Adrenal gland (tissue), 12 donors: ENCODE results near the gene NCK2. TPM values are rescaled to one million over a fixed set of nuclear protein-coding genes. Genes with fewer than 3 reads are reported as not detected.

Experiments used
- DNase-seq, 7 donors: peaks; one replicate each; pipeline ENCODE4 v3.0.0-alpha.2; 2019 to 2020
- H3K27ac ChIP-seq, 5 donors: fragments of 200-600 bp; sonication (generic) in 4 of 5; 1 replicate in 3 of 5; 2 replicates in 2 of 5; pipeline versions ENCODE4 v1.5.1 to v1.8.0; 2016 to 2020; ENCODE audit warnings: mild to moderate bottlenecking in 1 of 5
- H3K27me3 ChIP-seq: fragments of 200-600 bp; 2 replicates; pipeline ENCODE4 v1.8.0; 2021
- H3K36me3 ChIP-seq, 2 donors: fragments of 200-600 bp; replicated peaks in 1 of 2; 1 replicate in 1 of 2; 2 replicates in 1 of 2; pipeline versions ENCODE4 v1.5.1 to v1.8.0; 2018 to 2022
- H3K4me1 ChIP-seq, 2 donors: fragments of 200-600 bp; replicated peaks in 1 of 2; 1 replicate in 1 of 2; 2 replicates in 1 of 2; pipeline versions ENCODE4 v1.5.1 to v1.8.0; 2018 to 2021
- H3K4me3 ChIP-seq, 4 donors: fragments of 200-600 bp; sonication (generic) in 3 of 4; one replicate each; pipeline ENCODE4 v1.5.1; 2016 to 2018
- H3K9me3 ChIP-seq, 3 donors: fragments of 200-600 bp; sonication (generic) in 1 of 3; replicated peaks in 1 of 3; 1 replicate in 2 of 3; 2 replicates in 1 of 3; pipeline versions ENCODE4 v1.5.1 to v1.8.0; 2016 to 2021
- CTCF ChIP-seq, 6 experiments: fragments of 450-650 bp in 4 of 6; fragments of 200-600 bp in 2 of 6; sonication (generic) in 1 of 6; IDR thresholded peaks; 1 replicate in 5 of 6; 2 replicates in 1 of 6; pipeline versions ENCODE4 v1.5.1 to v1.8.0; 2016 to 2021; ENCODE audit warnings: antibody characterized with exemption in 6 of 6, mild to moderate bottlenecking in 2 of 6, moderate library complexity in 1 of 6
- POLR2A ChIP-seq, 2 donors: fragments of 450-650 bp; IDR thresholded peaks; one replicate each; pipeline ENCODE4 v1.6.1; 2017; ENCODE audit warnings: antibody characterized with exemption in 2 of 2, mild to moderate bottlenecking in 2 of 2, moderate library complexity in 1 of 2
- WGBS, 4 donors: extraction: QIAGEN DNeasy Blood & Tissue Kit in 2 of 4; methylation state at CpG; one replicate each; pipeline versions ENCODE4 v1.1.5 to v1.1.7; 2013 to 2017; 5-methylcytosine and 5-hydroxymethylcytosine counted together
- intact Hi-C, 2 donors: fragments of 100-400 bp; cut with DNase I; formaldehyde crosslinking; loops; one replicate each; pipeline versions ENCODE4 v1.14.1 to v1.15.0; 2022 to 2023
- polyA plus RNA-seq, 3 donors: library from polyadenylated mRNA; stranded (reverse); fragments of 200-250 nt in 2 of 3; fragments of 350-450 nt in 1 of 3; fragmentation: Illumina TruSeq in 1 of 3; extraction: RNeasy Lipid Tissue Mini Kit (QIAGEN cat#74804) in 1 of 3; gene quantifications; one replicate each; pipeline ENCODE4 v1.2.3, GENCODE V29; 2013 to 2014
- total RNA-seq, 9 donors: library from RNA; depleted of rRNA in 4 of 9; stranded (reverse); fragments of >200 nt in 4 of 9; fragments of 120-200 nt in 1 of 9; fragmentation: NEBNext Ultra II Directional in 1 of 9; extraction: Animal tissue kit (Norgen Biotek cat#: 25700) in 1 of 9; gene quantifications; one replicate each; pipeline versions ENCODE4 v1.1.0 to v1.2.4, GENCODE V29; 2013 to 2023
- donor health status: healthy with polysubstance abuse.
- donor health status: Bipolar disorder and iron deficiency.
- donor health status: DM: yes; HTN: yes; CAD: no.
- donor health status: DM: no; HTN: no; CAD: no.
- donor health status: DM: no; HTN: no; CAD: no.
- donor health status: DM: yes; HTN: yes; CAD: no.

Gene NCK2
- total and polyA plus RNA-seq, 12 donors, result 13.7 to 56.0 (median 37.3) TPM

- intact Hi-C loops, result no loop called here
- TF ChIP-seq POLR2A (IDR thresholded peaks at IDR 0.05), result no peak
- TF ChIP-seq CTCF (IDR thresholded peaks at IDR 0.05), result no peak
- DNase-seq, result no peak
- Histone ChIP-seq H3K4me3 (no peak overlapping the region), H3K27me3 (no peaks in the 10 kb centered on the region), H3K9me3 (no peaks in the 10 kb centered on the region), H3K36me3 (no peaks in the 10 kb centered on the region), H3K4me1 (no peaks in the 10 kb centered on the region), H3K27ac (no peak overlapping the region)
- WGBS, 4 donors, result 71 to 83% (median 74%) methylated on average over 4 of the region's 4 CpGs
Observed at GRCh38 chr2:105734762-105735538, 9.8 kb upstream of the NCK2 start.

GRCh38 chr2:105736145-105736544 is 8.6 kb upstream of the NCK2 start:
- no peaks in the 10 kb centered on the region for H3K27me3 ChIP-seq
- no peaks in the 10 kb centered on the region for H3K4me1 ChIP-seq
- H3K36me3 ChIP-seq, result no peaks in the 10 kb centered on the region
- intact Hi-C loops, result no loop called here
- H3K9me3 ChIP-seq, result no peaks in the 10 kb centered on the region
- H3K4me3 ChIP-seq, result no peak overlapping the region
- no peak overlapping the region for H3K27ac ChIP-seq
- 87 to 94% (median 90%) methylated on average over 6 of the region's 6 CpGs for WGBS, 4 donors
- TF ChIP-seq CTCF (IDR thresholded peaks at IDR 0.05) (no peak), POLR2A (IDR thresholded peaks at IDR 0.05) (no peak)
- no peak for DNase-seq

GRCh38 chr2:105737980-105738657 is 6.6 kb upstream of the NCK2 start:
- WGBS, 4 donors, result 85 to 89% (median 87%) methylated on average over 6 of the region's 6 CpGs
- no peak overlapping the region for H3K27ac ChIP-seq
- intact Hi-C loops, result no loop called here
- no peaks in the 10 kb centered on the region for H3K9me3 ChIP-seq
- H3K27me3 ChIP-seq, result no peaks in the 10 kb centered on the region
- H3K4me1 ChIP-seq, result no peaks in the 10 kb centered on the region
- no peak overlapping the region for H3K4me3 ChIP-seq
- H3K36me3 ChIP-seq, result no peaks in the 10 kb centered on the region
- TF ChIP-seq POLR2A (IDR thresholded peaks at IDR 0.05) (no peak), CTCF (IDR thresholded peaks at IDR 0.05) (no peak)
- DNase-seq, result no peak

GRCh38 chr2:105738658-105739241 is 6.0 kb upstream of the NCK2 start:
- TF ChIP-seq POLR2A (IDR thresholded peaks at IDR 0.05) (no peak), CTCF (IDR thresholded peaks at IDR 0.05) (no peak)
- intact Hi-C loops, result no loop called here

More at GRCh38 chr2:105738658-105739241, 6.0 kb upstream of the NCK2 start:
- Histone ChIP-seq H3K27ac (no peak overlapping the region), H3K36me3 (no peaks in the 10 kb centered on the region), H3K4me1 (peaks cover 0 to 2% of the 10 kb centered on the region in 2 donors), H3K9me3 (no peaks in the 10 kb centered on the region), H3K4me3 (no peak overlapping the region), H3K27me3 (no peaks in the 10 kb centered on the region)
- DNase-seq, result no peak
- 71 to 81% (median 76%) methylated on average over 6 of the region's 6 CpGs for WGBS, 4 donors
